ENCODE measurements around the gene GABBR2.

GRCh38 chr9:98391406-98391805 lies 317.3 kb downstream of the GABBR2 start:
- TF ChIP-seq CTCF (IDR thresholded peaks at IDR 0.05; ENCODE audit: low read depth, low read length, poor library complexity, severe bottlenecking): no peak
- TF ChIP-seq EZH2phosphoT487 (IDR thresholded peaks at IDR 0.05; ENCODE audit: borderline replicate concordance, low read length): no peak
